Mammary epithelial cell (primary cell): ENCODE data around the gene ARHGAP44.

Experiments used
- EZH2 ChIP-seq: IDR thresholded peaks from 2 replicates; pipeline ENCODE4 v1.6.1; 2012; ENCODE audit warnings: low read length, inconsistent platforms, borderline replicate concordance
- TF ChIP-seq, protein P1 (sequence below), 2 donors: IDR thresholded peaks in 1 of 2; conservative IDR thresholded peaks in 1 of 2; 2 replicates each; pipeline ENCODE4 v1.5.1; 2011 to 2012; ENCODE audit warnings: inconsistent platforms in 2 of 2, low read length in 2 of 2, mild to moderate bottlenecking in 2 of 2, control low read depth in 1 of 2, low read depth in 1 of 2; ENCODE audit not compliant: insufficient read depth in 1 of 2; ENCODE audit errors: extremely low read depth in 1 of 2

DNA sequence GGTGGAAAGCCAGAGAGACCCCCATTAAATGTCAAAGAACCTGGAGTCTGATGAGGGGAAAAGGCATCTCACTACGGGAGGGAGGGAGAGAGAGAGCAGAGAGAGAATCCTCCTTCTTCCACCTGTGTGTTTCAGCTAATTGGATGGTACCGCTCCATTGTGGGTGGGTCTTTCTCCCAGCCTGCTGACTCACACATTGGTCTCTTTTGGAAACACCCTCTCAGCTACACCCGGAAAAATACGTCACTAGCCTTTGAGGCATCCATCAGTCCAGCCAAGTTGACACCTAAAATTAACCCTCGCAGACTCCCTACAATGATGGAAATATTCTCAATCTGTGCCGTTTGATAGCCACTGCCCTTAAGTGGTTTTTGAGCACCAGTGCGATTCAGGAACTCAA, 128.1 kb downstream of the ARHGAP44 start:
- TF ChIP-seq, protein P1, sequence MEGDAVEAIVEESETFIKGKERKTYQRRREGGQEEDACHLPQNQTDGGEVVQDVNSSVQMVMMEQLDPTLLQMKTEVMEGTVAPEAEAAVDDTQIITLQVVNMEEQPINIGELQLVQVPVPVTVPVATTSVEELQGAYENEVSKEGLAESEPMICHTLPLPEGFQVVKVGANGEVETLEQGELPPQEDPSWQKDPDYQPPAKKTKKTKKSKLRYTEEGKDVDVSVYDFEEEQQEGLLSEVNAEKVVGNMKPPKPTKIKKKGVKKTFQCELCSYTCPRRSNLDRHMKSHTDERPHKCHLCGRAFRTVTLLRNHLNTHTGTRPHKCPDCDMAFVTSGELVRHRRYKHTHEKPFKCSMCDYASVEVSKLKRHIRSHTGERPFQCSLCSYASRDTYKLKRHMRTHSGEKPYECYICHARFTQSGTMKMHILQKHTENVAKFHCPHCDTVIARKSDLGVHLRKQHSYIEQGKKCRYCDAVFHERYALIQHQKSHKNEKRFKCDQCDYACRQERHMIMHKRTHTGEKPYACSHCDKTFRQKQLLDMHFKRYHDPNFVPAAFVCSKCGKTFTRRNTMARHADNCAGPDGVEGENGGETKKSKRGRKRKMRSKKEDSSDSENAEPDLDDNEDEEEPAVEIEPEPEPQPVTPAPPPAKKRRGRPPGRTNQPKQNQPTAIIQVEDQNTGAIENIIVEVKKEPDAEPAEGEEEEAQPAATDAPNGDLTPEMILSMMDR (conservative IDR thresholded peaks at IDR 0.05 in 1 of 2, IDR thresholded peaks at IDR 0.05 in 1 of 2; ENCODE audit: extremely low read depth in 1 of 2, insufficient read depth in 1 of 2, low read depth in 1 of 2, low read length in 2 of 2): no peak
- TF ChIP-seq EZH2: no peak
